Measurements from ENCODE around the gene ATP8A2.

The ATP8A2 gene

GRCh38 chr13:25463496-25463895 lies 91.7 kb downstream of the ATP8A2 start:
- TF ChIP-seq CTCF (IDR thresholded peaks at IDR 0.05; ENCODE audit: low read depth, low read length, missing control alignments): no peak
- no peak for DNase-seq (ENCODE audit: extremely low read depth, low read depth)
- no peak overlapping the region for H3K4me3 ChIP-seq (replicated peaks; ENCODE audit: low read depth, low read length)

GRCh38 chr13:25466880-25467279 lies 95.1 kb downstream of the ATP8A2 start:
- DNase-seq (ENCODE audit: extremely low read depth, low read depth): no peak
- H3K4me3 ChIP-seq (replicated peaks; ENCODE audit: low read depth, low read length): no peak overlapping the region
- no peak for TF ChIP-seq CTCF (IDR thresholded peaks at IDR 0.05; ENCODE audit: low read depth, low read length, missing control alignments)

- no peak for DNase-seq (ENCODE audit: extremely low read depth, low read depth)
- no peak for TF ChIP-seq CTCF (IDR thresholded peaks at IDR 0.05; ENCODE audit: low read depth, low read length, missing control alignments)
- no peak overlapping the region for H3K4me3 ChIP-seq (replicated peaks; ENCODE audit: low read depth, low read length)
Observed at GRCh38 chr13:25468325-25469168, 96.8 kb downstream of the ATP8A2 start.

- no peak for TF ChIP-seq CTCF (IDR thresholded peaks at IDR 0.05; ENCODE audit: low read depth, low read length, missing control alignments)
- no peak overlapping the region for H3K4me3 ChIP-seq (replicated peaks; ENCODE audit: low read depth, low read length)
- no peak for DNase-seq (ENCODE audit: extremely low read depth, low read depth)
Observed at GRCh38 chr13:25469169-25469525, 97.4 kb downstream of the ATP8A2 start.

GRCh38 chr13:25473864-25474263 lies 102.1 kb downstream of the ATP8A2 start:
- no peak for DNase-seq (ENCODE audit: extremely low read depth, low read depth)
- no peak for TF ChIP-seq CTCF (IDR thresholded peaks at IDR 0.05; ENCODE audit: low read depth, low read length, missing control alignments)
- H3K4me3 ChIP-seq (replicated peaks; ENCODE audit: low read depth, low read length): no peak overlapping the region

GRCh38 chr13:25478186-25478585 lies 106.4 kb downstream of the ATP8A2 start:
- DNase-seq (ENCODE audit: extremely low read depth, low read depth): no peak
- no peak for TF ChIP-seq CTCF (IDR thresholded peaks at IDR 0.05; ENCODE audit: low read depth, low read length, missing control alignments)
- no peak overlapping the region for H3K4me3 ChIP-seq (replicated peaks; ENCODE audit: low read depth, low read length)

GRCh38 chr13:25489238-25489637 lies 117.5 kb downstream of the ATP8A2 start:
- no peak overlapping the region for H3K4me3 ChIP-seq (replicated peaks; ENCODE audit: low read depth, low read length)
- no peak for DNase-seq (ENCODE audit: extremely low read depth, low read depth)
- TF ChIP-seq CTCF (IDR thresholded peaks at IDR 0.05; ENCODE audit: low read depth, low read length, missing control alignments): no peak

Data from HFF-Myc (cell line).